Testis (tissue), 2 donors: ENCODE measurements around the gene ANK2.

Source experiments
- CTCF ChIP-seq, 3 experiments: fragments of 450-650 bp in 2 of 3; fragments of 200-600 bp in 1 of 3; sonication (generic) in 1 of 3; IDR thresholded peaks; one replicate each; pipeline ENCODE4 v1.5.1; 2016 to 2019; ENCODE audit warnings: antibody characterized with exemption in 3 of 3, mild to moderate bottlenecking in 2 of 3, moderate library complexity in 1 of 3
- POLR2A ChIP-seq: fragments of 450-650 bp; IDR thresholded peaks from one replicate; pipeline ENCODE4 v1.6.1; 2017; ENCODE audit warnings: antibody characterized with exemption, mild to moderate bottlenecking, moderate library complexity

GRCh38 chr4:113344100-113344499 is 294.6 kb downstream of the ANK2 start:
- TF ChIP-seq CTCF (IDR thresholded peaks at IDR 0.05) (no peak), POLR2A (no peak)
